K562 (cell line): ENCODE data around the gene PIMREG. TPM values are rescaled to one million over a fixed set of nuclear protein-coding genes. Genes with fewer than 3 reads are reported as not detected.

Experiments
- ATAC-seq: fragments of 200-7000 bp; cut with Tn5 transposase; 3 replicates; pipeline ENCODE4 v1.9.1; 2020; ENCODE audit warnings: moderate library complexity
- Bru-seq: library from RNA; stranded (reverse); fragments of 400-500 nt; gene quantifications from one replicate; lab custom pipeline; 2021; lab: Mats Ljungman, UMichigan
- BruChase-seq, 2 experiments: library from RNA; stranded (reverse); fragments of 400-500 nt; gene quantifications; one replicate each; lab custom pipeline; 2021; lab: Mats Ljungman, UMichigan
- BruUV-seq: library from RNA; stranded (reverse); fragments of 400-500 nt; replicated peaks from 2 replicates; lab custom pipeline; 2021; lab: Mats Ljungman, UMichigan
- CTCF ChIA-PET: fragments of 300-600 bp; formaldehyde crosslinking; extraction: SDS; loops from one replicate; lab custom pipeline; 2021; ENCODE audit warnings: low intra/inter-chr PET ratio; lab: Yijun Ruan, JAX
- POLR2A ChIA-PET: fragments of 300-600, 350-650 bp; sonication (Branson Sonifier 250); formaldehyde crosslinking; extraction: SDS; loops from one replicate; lab custom pipeline; 2021; ENCODE audit warnings: antibody characterized with exemption, inconsistent platforms; lab: Yijun Ruan, JAX
- DNase-seq, 4 experiments: peaks; one replicate each; pipeline versions ENCODE4 v3.0.0 to v3.0.0-alpha.2; 2011 to 2018; ENCODE audit warnings: low spot score in 3 of 4, mixed read lengths in 3 of 4; ENCODE audit errors: extremely low read depth in 1 of 4
- FAIRE-seq: peaks from 2 replicates; lab custom pipeline; 2011; peaks lifted over from hg19 to GRCh38; lab: Jason Lieb, UNC
- H2AFZ ChIP-seq: 2 replicates; pipeline ENCODE4 v1.6.0; 2011; ENCODE audit warnings: low read depth, low read length, control low read depth, inconsistent platforms
- H3K27ac ChIP-seq: fragments of 200-600 bp; 3 replicates; pipeline ENCODE4 v1.8.0; 2011; ENCODE audit warnings: low read depth, mild to moderate bottlenecking, control low read depth, inconsistent platforms, low read length, moderate library complexity, mixed read lengths; ENCODE audit errors: extremely low read depth
- H3K27me3 ChIP-seq, 2 experiments: fragments of 300-600 bp in 1 of 2; 2 replicates in 1 of 2; 3 replicates in 1 of 2; pipeline versions ENCODE4 v1.6.0 to v1.8.0; 2011; ENCODE audit warnings: inconsistent platforms in 2 of 2, low read length in 2 of 2, mild to moderate bottlenecking in 1 of 2, mixed read lengths in 1 of 2, moderate library complexity in 1 of 2; ENCODE audit not compliant: control insufficient read depth in 2 of 2, insufficient read depth in 2 of 2
- H3K36me3 ChIP-seq: fragments of 300-600 bp; 3 replicates; pipeline ENCODE4 v1.8.0; 2011; ENCODE audit warnings: mild to moderate bottlenecking, low read length, inconsistent platforms; ENCODE audit not compliant: control insufficient read depth, insufficient read depth
- H3K4me1 ChIP-seq, 2 experiments: fragments of 200-600 bp in 1 of 2; replicated peaks in 1 of 2; 2 replicates in 1 of 2; 3 replicates in 1 of 2; pipeline versions ENCODE4 v1.5.1 to v1.8.0; 2011; ENCODE audit warnings: inconsistent platforms in 2 of 2, low read length in 2 of 2, mild to moderate bottlenecking in 1 of 2, mixed read lengths in 1 of 2, moderate library complexity in 1 of 2; ENCODE audit not compliant: control insufficient read depth in 2 of 2, insufficient read depth in 2 of 2
- H3K4me2 ChIP-seq: 2 replicates; pipeline ENCODE4 v1.6.1; 2011; ENCODE audit warnings: low read length, control low read depth, inconsistent platforms, mixed read lengths; ENCODE audit not compliant: insufficient read depth
- H3K4me3 ChIP-seq: fragments of 200-600 bp; sonication (generic), shearing (Covaris generic); 2 replicates; pipeline ENCODE4 v1.5.1; 2016; ENCODE audit warnings: control low read depth, inconsistent platforms
- H3K79me2 ChIP-seq: fragments of 200-600 bp; 3 replicates; pipeline ENCODE4 v1.8.0; 2011; ENCODE audit warnings: low read length, inconsistent platforms; ENCODE audit not compliant: control insufficient read depth, insufficient read depth
- H3K9ac ChIP-seq, 2 experiments: 2 replicates each; pipeline versions ENCODE4 v1.6.0 to v1.6.1; 2011; ENCODE audit warnings: low read depth in 2 of 2, low read length in 2 of 2, control low read depth in 1 of 2, inconsistent platforms in 1 of 2, mild to moderate bottlenecking in 1 of 2, mixed read lengths in 1 of 2; ENCODE audit not compliant: insufficient read depth in 1 of 2
- H3K9me1 ChIP-seq: one replicate; pipeline ENCODE4 v1.6.0; 2011; ENCODE audit warnings: inconsistent platforms, mild to moderate bottlenecking, low read length, moderate library complexity; ENCODE audit not compliant: control insufficient read depth, insufficient read depth
- H3K9me3 ChIP-seq: replicated peaks from 2 replicates; pipeline ENCODE4 v1.5.1; 2011; ENCODE audit warnings: low read depth, low read length, inconsistent platforms; ENCODE audit not compliant: control insufficient read depth, insufficient read depth
- H4K20me1 ChIP-seq: replicated peaks from 2 replicates; pipeline ENCODE4 v1.6.1; 2011; ENCODE audit warnings: low read length, inconsistent platforms, mixed read lengths; ENCODE audit not compliant: control insufficient read depth, insufficient read depth
- ATF7 ChIP-seq: fragments of 450-650 bp; IDR thresholded peaks from 2 replicates; pipeline ENCODE4 v1.7.1; 2014; ENCODE audit warnings: mild to moderate bottlenecking, moderate library complexity
- BACH1 ChIP-seq: fragments of 200-800 bp; sonication (Bioruptor generic); IDR thresholded peaks from 2 replicates; pipeline ENCODE4 v1.6.1; 2016; ENCODE audit warnings: missing genetic modification characterization, missing compliant biosample characterization
- CBFB ChIP-seq: sonication (generic); formaldehyde crosslinking; IDR thresholded peaks from 2 replicates; pipeline ENCODE4 v1.4.0; 2020; ENCODE audit warnings: mild to moderate bottlenecking, missing genetic modification reagents
- FOS ChIP-seq: IDR thresholded peaks from 3 replicates; pipeline ENCODE4 v1.6.1; 2011; ENCODE audit not compliant: insufficient read length; ENCODE audit errors: extremely low read depth
- GTF2F1 ChIP-seq: IDR thresholded peaks from 2 replicates; pipeline ENCODE4 v1.6.1; 2011; ENCODE audit warnings: low read depth, low read length, improper control_type of control experiment
- MAZ ChIP-seq, 2 experiments: fragments of 450-650 bp in 1 of 2; sonication (generic) in 1 of 2; formaldehyde crosslinking; IDR thresholded peaks in 1 of 2; conservative IDR thresholded peaks in 1 of 2; 2 replicates each; pipeline versions ENCODE4 v1.4.0 to v1.5.0; 2020; ENCODE audit warnings: mild to moderate bottlenecking in 1 of 2, missing genetic modification reagents in 1 of 2
- PRPF4 ChIP-seq: fragments of 200-400 bp; formaldehyde crosslinking; IDR thresholded peaks from one replicate; pipeline ENCODE4 v1.6.1; 2017; ENCODE audit warnings: low read length, low read depth, mild to moderate bottlenecking; ENCODE audit not compliant: insufficient read depth, poor library complexity, severe bottlenecking
- SMARCA4 ChIP-seq: fragments of 450-650 bp; IDR thresholded peaks from 2 replicates; pipeline ENCODE4 v1.6.1; 2016
- SUPT5H ChIP-seq: fragments of 450-650 bp; IDR thresholded peaks from 2 replicates; pipeline ENCODE4 v1.6.1; 2016
- WGBS: fragments of 100-300 bp; shearing (Covaris generic); methylation state at CpG from one replicate; pipeline ENCODE4 v1.1.6; 2016; ENCODE audit warnings: low coverage, mixed read lengths; ENCODE audit not compliant: insufficient coverage; ENCODE audit errors: missing lambda C conversion rate; 5-methylcytosine and 5-hydroxymethylcytosine counted together
- in situ Hi-C: fragments of 300-500 bp; cut with MboI; formaldehyde crosslinking; loops from 4 replicates; pipeline ENCODE4 v1.15.0; 2018; ENCODE audit warnings: inconsistent platforms, mixed read lengths
- intact Hi-C: fragments of 100-400 bp; cut with micrococcal nuclease; formaldehyde crosslinking; loops from 2 replicates; pipeline ENCODE4 v1.14.2; 2022
- long read RNA-seq, 3 experiments: library from polyadenylated mRNA in 2 of 3; library from RNA in 1 of 3; unstranded in 2 of 3; stranded (forward) in 1 of 3; transcript quantifications; one replicate each; pipeline ENCODE4 v2.0.0, GENCODE V29; 2019 to 2022
- polyA minus RNA-seq, 3 experiments: library from RNA; depleted of rRNA, polyadenylated mRNA; stranded (reverse); fragments of >200 nt; gene quantifications; 2 replicates each; pipeline ENCODE4 v1.2.3, GENCODE V29; 2011
- polyA plus RNA-seq, 8 experiments: library from polyadenylated mRNA; depleted of rRNA in 4 of 8; stranded (reverse) in 5 of 8; unstranded in 3 of 8; fragments of >200 nt; fragmentation: Nextera tagmentation in 2 of 8; fragmentation: Illumina TruSeq in 1 of 8; extraction: Ambion mirVana in 2 of 8; extraction: Trizol in 1 of 8; gene quantifications; 2 replicates each; pipeline versions ENCODE4 v1.2.1 to v1.2.3, GENCODE V29; 2011 to 2014; ENCODE audit warnings: inconsistent platforms in 1 of 8, missing spikeins in 1 of 8
- total RNA-seq, 7 experiments: library from RNA; depleted of rRNA in 6 of 7; stranded (reverse); fragments of >200 nt in 6 of 7; fragmentation: Illumina TruSeq in 2 of 7; extraction: Trizol in 2 of 7; gene quantifications; 2 replicates each; pipeline versions ENCODE4 v1.2.1 to v1.2.3, GENCODE V29; 2011 to 2021; ENCODE audit warnings: low replicate concordance in 1 of 7
- TF ChIP-seq, protein P1 (sequence below): sonication (generic); formaldehyde crosslinking; IDR thresholded peaks from 2 replicates; pipeline ENCODE4 v1.8.1; 2023; ENCODE audit warnings: mild to moderate bottlenecking, missing genetic modification reagents
- TF ChIP-seq, protein P2 (sequence below): sonication (generic); formaldehyde crosslinking; IDR thresholded peaks from 2 replicates; pipeline ENCODE4 v1.8.0; 2022; ENCODE audit warnings: missing genetic modification reagents, mild to moderate bottlenecking, borderline replicate concordance

PIMREG gene, protein sequence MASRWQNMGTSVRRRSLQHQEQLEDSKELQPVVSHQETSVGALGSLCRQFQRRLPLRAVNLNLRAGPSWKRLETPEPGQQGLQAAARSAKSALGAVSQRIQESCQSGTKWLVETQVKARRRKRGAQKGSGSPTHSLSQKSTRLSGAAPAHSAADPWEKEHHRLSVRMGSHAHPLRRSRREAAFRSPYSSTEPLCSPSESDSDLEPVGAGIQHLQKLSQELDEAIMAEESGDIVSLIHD
- 6.0 and 11.9 TPM in 2 replicates for total RNA-seq (2011; cell fraction: chromatin; rRNA removed; ENCODE audit: low replicate concordance)
- total RNA-seq (2011; cell fraction: nucleolus; rRNA removed), result 11.2 and 12.5 TPM in 2 replicates
- total RNA-seq (2011; cell fraction: nucleoplasm; rRNA removed), result 8.7 and 11.7 TPM in 2 replicates
- 11.5 and 12.9 TPM in 2 replicates for total RNA-seq (2014; rRNA removed)
- total RNA-seq (2014; rRNA removed; fragmentation: Illumina TruSeq; extraction: Trizol), result 5.1 and 5.3 TPM in 2 replicates
- 5.1 and 7.2 TPM in 2 replicates for total RNA-seq (2015; rRNA removed; fragmentation: Illumina TruSeq; extraction: Trizol)
- total RNA-seq (2021), result 13.4 and 16.0 TPM in 2 replicates
- polyA plus RNA-seq (2011; rRNA removed), result 5.9 and 10.2 TPM in 2 replicates
- polyA plus RNA-seq (2011; cell fraction: cytosol; rRNA removed), result 5.3 and 15.1 TPM in 2 replicates
- 10.6 and 22.8 TPM in 2 replicates for polyA plus RNA-seq (2011; cell fraction: nucleus; rRNA removed)
- polyA plus RNA-seq (2012), result 10.5 and 14.1 TPM in 2 replicates
- polyA plus RNA-seq (2014; fragmentation: Illumina TruSeq; extraction: Trizol), result 9.4 and 13.5 TPM in 2 replicates
- polyA plus RNA-seq (2014; fragmentation: Nextera tagmentation; extraction: Ambion mirVana), result 1 to 10 TPM; 1.1 to 2.1 TPM
- 15.4 and 16.7 TPM in 2 replicates for polyA plus RNA-seq (2014; rRNA removed)
- polyA minus RNA-seq (2011; rRNA and poly(A)+ RNA removed), result 1.1 and 3.5 TPM in 2 replicates
- 2.5 and 2.6 TPM in 2 replicates for polyA minus RNA-seq (2011; cell fraction: cytosol; rRNA and poly(A)+ RNA removed)
- 3.4 and 4.3 TPM in 2 replicates for polyA minus RNA-seq (2011; cell fraction: nucleus; rRNA and poly(A)+ RNA removed)
- percentile 52 among the genes with signal in this experiment for Bru-seq, nascent RNA
- BruChase-seq, experiment 1, labeled RNA remaining after a 2-hour chase, result percentile 45 among the genes with signal in this experiment
- BruChase-seq, experiment 2, labeled RNA remaining after a 6-hour chase, result percentile 50 among the genes with signal in this experiment
- long read RNA-seq, experiment 1, transcript PIMREG-205 (6 exons, 1,948 nt), result major isoform, 16 of 36 reads
- long read RNA-seq, experiment 1, transcript PIMREG-201 (5 exons, 1,473 nt), result minor isoform, 5 of 36 reads
- long read RNA-seq, experiment 1, partial matches to known transcripts, result 10 of 36 reads
- long read RNA-seq, experiment 1, other reads (novel, unspliced or antisense), result 4 of 36 reads
- long read RNA-seq, experiment 2, partial matches to known transcripts, result 2 of 8 reads
- long read RNA-seq, experiment 2, other reads (novel, unspliced or antisense), result 6 of 8 reads
- long read RNA-seq, experiment 3, transcript PIMREG-205 (6 exons, 1,948 nt), result major isoform, 7 of 10 reads
- long read RNA-seq, experiment 3, partial matches to known transcripts, result 1 of 10 reads
- long read RNA-seq, experiment 3, other reads (novel, unspliced or antisense), result 1 of 10 reads

DNA sequence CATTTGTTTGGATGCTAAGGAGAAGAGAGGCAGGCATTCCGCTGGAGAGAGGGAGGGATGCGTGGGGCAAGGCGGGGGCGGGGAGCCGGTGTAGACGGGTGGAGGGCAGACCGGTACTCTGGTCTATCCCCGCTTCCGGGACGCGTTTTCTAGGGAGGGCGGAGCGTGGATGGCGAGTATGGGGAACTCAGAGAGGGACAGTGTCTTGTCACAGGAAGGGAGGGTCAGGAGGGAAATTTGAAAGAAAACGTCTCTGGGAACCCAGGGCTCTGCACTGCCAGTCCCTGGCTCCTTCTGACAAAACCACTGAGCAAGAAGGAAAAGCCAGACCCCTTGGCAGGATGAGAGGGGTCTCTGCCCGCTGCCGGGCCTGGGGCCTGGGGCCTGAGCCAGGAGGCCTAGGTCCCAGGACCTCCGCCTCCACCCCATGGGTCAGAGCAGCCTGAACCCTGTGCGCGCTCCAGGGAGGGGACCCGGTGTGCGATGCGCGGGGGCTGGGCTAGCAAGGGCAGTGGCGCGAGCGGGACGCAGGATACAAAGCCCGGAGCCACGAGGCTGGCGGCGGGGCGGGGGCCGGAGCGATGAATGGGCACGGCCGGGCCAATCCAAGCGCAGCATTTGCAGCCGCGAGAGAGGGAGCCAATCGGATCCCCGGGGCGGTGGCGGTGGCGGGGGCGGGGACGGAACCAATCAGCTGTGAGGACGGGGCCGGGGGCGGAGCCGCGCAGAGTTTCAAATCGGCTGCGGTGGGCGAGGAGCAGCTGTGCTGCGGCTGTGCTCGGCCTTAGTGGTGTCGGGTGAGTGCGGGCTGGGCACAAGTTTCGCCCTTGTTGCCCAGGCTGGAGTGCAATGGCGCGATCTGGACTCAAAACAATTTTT is at the start of gene PIMREG:
TSS of gene PIMREG (plus strand) at position 764 of the 879 bp plus-strand sequence. CDS start 656 bp downstream, outside the sequence.
- Histone ChIP-seq H3K4me1 (peaks cover 0 to 16% of the 10 kb centered on the region in 2 experiments; a peak in 2 of 5 replicates), H3K4me3 (peak within 1 kb of the TSS; percentile 52), H3K9me3 (no peaks in the 10 kb centered on the region), H2AFZ (peak within 1 kb of the TSS; percentile 84), H3K9me1 (no peaks in the 10 kb centered on the region), H3K27ac (peak within 1 kb of the TSS; percentile 72), H3K36me3 (no peaks in the 10 kb centered on the region), H3K4me2 (peak within 1 kb of the TSS; percentile 81), H4K20me1 (no peaks in the 10 kb centered on the region), H3K27me3 (no peaks in the 10 kb centered on the region), H3K9ac (peak within 1 kb of the TSS; percentile 45 to 87; a peak in 3 of 4 replicates), H3K79me2 (no peaks in the 10 kb centered on the region)
- peak; percentile 95 to 98 (median 98) for DNase-seq
- under 1% methylated on average over 28 of the region's 62 CpGs for whole genome bisulfite sequencing
- peak; percentile 82 for FAIRE-seq
- BruUV-seq, result no TSS peak
- intact Hi-C loops (no loop called here), in situ Hi-C loops (loop anchor here (25.0 kb wide), 1 partner anchor 1207 kb away; the partner anchor contains the start of gene SCIMP)
- ChIA-PET CTCF (interaction anchor here (0.5 kb wide), 1 partner anchor 1617 kb away, joined by 3 read pairs; no protein-coding TSS in a partner anchor), POLR2A (interaction anchor here (0.6 kb wide), 1 partner anchor 196 kb away, joined by 4 read pairs; no protein-coding TSS in a partner anchor)
- ATAC-seq, result peak; percentile 99
- TF ChIP-seq CBFB (no peak), FOS (peak; percentile 54), ATF7 (no peak), SUPT5H (peak; percentile 64; the same call in 1 of the 2 replicates), MAZ (CRISPR knock-in tag; conservative IDR thresholded peaks at IDR 0.05 in 1 of 2, IDR thresholded peaks at IDR 0.05 in 1 of 2) (peak; percentile 78 to 86), GTF2F1 (no peak), SMARCA4 (no peak; the same call in 1 of the 2 replicates), BACH1 (tag) (no peak), PRPF4 (no peak)
- TF ChIP-seq, protein P1, sequence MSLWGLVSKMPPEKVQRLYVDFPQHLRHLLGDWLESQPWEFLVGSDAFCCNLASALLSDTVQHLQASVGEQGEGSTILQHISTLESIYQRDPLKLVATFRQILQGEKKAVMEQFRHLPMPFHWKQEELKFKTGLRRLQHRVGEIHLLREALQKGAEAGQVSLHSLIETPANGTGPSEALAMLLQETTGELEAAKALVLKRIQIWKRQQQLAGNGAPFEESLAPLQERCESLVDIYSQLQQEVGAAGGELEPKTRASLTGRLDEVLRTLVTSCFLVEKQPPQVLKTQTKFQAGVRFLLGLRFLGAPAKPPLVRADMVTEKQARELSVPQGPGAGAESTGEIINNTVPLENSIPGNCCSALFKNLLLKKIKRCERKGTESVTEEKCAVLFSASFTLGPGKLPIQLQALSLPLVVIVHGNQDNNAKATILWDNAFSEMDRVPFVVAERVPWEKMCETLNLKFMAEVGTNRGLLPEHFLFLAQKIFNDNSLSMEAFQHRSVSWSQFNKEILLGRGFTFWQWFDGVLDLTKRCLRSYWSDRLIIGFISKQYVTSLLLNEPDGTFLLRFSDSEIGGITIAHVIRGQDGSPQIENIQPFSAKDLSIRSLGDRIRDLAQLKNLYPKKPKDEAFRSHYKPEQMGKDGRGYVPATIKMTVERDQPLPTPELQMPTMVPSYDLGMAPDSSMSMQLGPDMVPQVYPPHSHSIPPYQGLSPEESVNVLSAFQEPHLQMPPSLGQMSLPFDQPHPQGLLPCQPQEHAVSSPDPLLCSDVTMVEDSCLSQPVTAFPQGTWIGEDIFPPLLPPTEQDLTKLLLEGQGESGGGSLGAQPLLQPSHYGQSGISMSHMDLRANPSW (CRISPR knock-in tag), result no peak
- TF ChIP-seq, protein P2, sequence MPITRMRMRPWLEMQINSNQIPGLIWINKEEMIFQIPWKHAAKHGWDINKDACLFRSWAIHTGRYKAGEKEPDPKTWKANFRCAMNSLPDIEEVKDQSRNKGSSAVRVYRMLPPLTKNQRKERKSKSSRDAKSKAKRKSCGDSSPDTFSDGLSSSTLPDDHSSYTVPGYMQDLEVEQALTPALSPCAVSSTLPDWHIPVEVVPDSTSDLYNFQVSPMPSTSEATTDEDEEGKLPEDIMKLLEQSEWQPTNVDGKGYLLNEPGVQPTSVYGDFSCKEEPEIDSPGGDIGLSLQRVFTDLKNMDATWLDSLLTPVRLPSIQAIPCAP, result no peak
